ENCODE data around the gene GOT1.

Gene GOT1

DNA sequence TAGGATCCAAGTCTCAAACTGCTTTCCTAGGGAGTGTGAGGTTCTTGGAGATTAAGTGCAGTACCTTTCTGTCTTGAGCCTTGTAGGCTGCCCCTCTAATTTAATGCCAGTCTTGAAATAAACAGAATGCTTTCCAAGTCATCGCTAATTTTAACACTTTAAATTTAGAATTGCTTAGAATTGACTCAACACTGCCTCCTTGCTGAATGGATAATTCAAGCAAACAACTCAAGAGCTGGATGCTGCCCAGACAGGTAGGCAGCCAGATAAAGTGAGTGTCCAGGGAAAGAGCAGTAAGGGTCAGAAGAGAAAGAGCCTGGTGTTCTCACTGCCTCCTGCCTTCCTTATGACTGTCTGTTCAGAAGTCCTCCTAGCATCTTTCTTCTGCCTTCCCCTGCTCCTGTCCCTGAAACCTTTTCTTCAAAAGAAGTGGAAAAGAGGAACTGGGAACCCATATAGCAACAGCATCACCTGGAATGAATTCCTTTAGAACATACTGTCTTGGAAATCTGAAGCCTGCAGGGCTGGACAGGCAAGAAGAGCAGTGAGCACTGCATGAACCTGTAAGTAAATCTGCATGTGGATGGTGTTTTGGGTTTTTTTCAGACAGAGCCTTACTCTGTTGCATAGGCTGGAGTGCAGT lies 3.1 kb upstream of the GOT1 start:
- DNase-seq (ENCODE audit: low read depth in 1 of 2, low spot score in 1 of 2), result no peak

DNA sequence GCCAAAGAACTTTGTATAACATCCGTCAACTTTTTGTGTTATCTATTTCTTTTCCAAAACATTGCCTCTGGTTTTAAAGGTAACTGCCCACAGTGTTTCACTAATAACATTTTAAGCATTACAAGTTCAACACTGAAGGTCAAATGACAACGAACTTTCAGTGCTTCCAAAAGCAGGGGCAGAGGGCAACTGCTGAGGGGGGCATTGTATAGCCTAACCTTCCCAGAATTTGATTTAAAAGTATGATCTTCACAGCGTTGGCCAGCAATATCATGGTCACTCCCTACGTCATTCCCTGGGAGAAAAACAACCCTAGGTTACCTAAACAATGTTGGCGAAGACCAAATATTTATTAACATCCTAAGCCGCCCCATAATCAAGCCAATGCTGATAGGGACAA lies 2.5 kb upstream of the GOT1 start:
- DNase-seq (ENCODE audit: low read depth in 1 of 2, low spot score in 1 of 2), result no peak

DNA sequence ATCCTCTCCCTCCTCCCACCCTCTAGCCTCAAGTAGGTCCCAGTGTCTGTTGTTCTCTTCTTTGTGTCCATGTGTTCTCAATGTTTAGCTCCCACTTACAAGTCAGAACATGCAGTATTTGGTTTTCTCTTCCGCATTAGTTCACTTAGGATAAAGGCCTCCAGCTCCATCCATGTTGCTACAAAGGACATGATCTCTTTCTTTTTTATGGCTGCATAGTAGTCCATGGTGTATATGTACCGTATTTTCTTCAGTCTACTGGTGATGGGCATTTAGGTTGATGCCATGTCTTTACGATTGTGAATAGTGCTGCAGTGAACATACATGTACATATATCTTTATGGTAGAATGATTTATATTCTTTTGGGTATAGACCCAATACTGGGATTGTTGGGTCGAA lies 1.6 kb upstream of the GOT1 start:
- DNase-seq (ENCODE audit: low read depth in 1 of 2, low spot score in 1 of 2), result no peak

DNA sequence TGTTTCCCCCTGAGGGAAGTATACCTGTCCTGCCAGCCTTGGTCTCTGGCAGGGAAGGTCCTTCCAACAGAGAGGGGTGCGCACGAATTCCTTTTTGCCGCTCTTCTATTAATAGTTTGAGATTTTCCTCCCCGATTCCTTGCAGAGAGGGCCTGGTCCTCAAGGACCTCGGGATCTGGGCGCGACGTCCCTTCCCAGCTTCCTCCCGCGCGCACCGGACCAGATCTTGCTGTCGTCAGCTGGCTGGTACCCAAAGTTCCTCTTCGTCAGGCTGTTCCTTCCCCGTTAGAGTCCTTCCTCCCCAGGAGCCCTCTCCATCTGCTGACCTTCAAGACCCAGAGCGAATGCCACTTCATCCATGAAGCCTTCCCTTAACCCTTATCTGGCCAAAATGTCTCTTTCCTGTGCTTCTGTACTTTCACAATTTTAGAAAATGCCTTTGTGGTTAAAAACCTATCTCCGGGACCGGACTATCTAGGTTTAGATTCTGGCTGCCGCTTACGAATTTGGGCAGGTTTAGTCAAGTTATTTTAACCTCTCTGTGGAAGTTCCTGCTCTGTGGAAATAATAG lies 851 bp upstream of the GOT1 start:
- DNase-seq (ENCODE audit: low read depth in 1 of 2, low spot score in 1 of 2), result peak in 1 of 2 donors; percentile 3

DNA sequence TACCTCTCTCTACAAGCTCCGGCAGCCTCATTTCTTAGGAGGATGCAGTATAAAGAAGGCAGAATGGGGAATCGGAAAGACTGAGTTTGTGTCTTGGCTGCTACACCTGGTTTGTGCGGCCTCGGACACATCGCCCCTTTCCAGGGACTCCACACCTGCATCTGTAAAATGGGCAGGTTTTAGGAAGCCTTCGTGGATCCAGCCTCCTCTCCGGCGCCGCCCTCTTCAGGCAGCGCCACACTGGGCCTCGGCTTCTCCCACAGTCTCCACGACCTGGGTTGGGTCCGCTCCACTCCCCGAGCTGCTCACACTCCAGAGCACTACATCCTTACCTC lies 341 bp downstream of the GOT1 start:
- DNase-seq (ENCODE audit: low read depth in 1 of 2, low spot score in 1 of 2), result no peak

DNA sequence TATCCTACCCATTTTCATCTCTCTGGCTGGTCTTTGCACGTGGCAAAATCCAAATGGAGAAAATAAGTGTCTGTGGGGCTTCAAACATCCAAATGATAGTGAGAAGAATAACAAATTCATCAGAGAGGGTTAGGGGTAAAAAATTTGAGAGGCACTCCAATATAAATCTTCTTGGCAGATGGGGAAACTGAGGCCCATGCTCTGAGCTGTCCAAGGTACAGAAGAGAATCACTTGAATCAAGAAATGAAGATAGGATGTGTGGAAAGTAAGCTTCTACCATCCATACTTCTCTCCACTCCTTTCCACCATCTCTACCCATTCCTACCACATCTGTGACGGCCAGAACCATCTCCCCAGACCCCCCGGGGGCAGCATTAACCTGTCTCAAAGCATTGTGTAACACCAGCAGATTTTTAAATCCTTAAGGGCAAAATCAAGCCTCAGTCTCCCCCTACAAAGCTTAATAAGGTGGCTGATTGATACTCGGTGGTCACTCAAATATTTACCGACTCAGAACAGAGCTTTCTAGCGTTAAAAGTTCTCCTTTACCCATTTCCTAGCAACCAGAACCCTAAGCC lies 818 bp downstream of the GOT1 start:
- no peak for DNase-seq (ENCODE audit: low read depth in 1 of 2, low spot score in 1 of 2)

DNA sequence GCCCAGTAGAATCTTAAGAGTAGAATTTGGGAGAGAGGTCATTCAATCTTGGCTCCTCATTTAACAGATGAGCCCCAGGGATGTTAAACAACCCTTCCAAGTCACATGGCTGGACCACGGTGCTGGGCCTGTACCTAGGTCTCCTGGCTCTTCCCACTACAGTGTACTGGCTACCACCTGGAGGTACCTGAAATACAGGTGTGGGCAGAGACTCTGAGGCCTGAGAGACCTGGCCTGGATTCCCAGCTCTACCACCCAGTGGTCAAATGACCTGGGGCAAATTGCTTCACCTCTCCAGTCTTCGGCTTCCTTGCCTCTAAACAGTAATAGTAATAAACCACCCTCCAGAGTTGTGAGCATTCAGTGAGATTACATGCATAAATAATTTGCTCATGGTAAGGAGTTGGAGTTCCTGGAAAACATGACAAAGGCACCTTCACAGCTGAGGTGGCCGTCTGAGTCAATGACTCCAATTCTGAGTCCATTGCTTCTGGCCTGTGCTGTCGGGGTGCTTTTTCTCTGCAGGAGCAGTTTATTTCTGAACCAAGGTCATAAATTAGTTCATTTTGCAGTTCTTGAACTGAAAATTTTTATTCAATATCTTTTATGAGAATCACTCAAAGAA lies 2.7 kb downstream of the GOT1 start:
- no peak for DNase-seq (ENCODE audit: low read depth in 1 of 2, low spot score in 1 of 2)

DNA sequence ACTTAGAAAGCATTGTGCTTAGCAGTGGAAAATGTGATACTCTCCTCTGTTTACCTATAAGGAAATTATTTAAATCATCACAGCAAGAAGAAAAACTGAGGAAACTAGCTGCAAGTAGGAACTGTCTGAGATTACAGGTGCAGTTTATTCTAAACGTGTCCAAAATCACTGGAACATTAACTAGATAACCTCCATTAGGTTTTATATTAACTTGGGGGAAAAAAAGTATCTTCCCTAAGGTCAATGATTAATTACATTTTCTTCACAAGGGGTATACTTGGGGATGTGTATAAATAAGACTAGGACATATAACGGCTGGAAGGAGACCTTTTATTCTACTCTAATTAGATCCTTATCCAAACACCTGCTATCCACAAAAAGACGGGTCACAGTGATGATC lies 3.7 kb downstream of the GOT1 start:
- DNase-seq (ENCODE audit: low read depth in 1 of 2, low spot score in 1 of 2), result no peak

DNA sequence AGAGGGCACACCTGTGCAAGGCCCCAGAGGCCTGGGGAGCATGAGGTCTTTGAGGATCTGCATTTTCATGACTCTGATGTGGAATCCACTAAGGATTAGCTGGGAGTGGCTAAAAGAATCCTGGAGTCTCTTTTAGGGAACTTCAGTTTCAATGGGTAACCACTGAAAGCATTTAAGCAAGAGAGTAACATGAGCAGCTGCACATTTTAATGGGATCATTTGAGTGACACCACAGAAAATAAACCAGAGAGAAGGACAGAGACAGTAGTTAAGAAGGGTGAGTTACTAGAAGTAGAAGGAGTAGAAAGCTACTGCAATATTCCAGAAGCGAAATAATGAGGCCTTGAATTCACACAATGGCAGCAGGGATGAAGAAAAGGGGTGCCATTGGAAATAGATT lies 5.2 kb downstream of the GOT1 start:
- DNase-seq (ENCODE audit: low read depth in 1 of 2, low spot score in 1 of 2), result no peak

DNA sequence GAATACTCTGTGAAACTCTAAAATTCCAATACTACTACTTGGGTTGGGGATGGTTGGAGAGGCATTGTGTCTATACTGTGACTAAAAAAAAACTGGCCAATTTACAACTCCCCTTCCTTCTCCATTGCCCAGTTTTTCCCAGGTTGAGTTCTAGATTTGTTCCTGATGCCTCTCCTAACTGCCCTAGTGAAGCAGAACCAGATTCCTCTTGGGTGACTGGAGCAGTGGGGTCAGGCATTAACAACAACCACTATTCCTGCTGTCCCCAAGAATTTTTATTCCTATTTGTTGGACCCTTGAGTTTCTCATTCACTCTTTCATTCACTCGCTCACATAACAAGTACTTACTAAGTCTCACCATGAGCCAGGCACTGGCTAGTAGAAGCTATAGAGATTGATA lies 5.8 kb downstream of the GOT1 start:
- no peak for DNase-seq (ENCODE audit: low read depth in 1 of 2, low spot score in 1 of 2)

DNA sequence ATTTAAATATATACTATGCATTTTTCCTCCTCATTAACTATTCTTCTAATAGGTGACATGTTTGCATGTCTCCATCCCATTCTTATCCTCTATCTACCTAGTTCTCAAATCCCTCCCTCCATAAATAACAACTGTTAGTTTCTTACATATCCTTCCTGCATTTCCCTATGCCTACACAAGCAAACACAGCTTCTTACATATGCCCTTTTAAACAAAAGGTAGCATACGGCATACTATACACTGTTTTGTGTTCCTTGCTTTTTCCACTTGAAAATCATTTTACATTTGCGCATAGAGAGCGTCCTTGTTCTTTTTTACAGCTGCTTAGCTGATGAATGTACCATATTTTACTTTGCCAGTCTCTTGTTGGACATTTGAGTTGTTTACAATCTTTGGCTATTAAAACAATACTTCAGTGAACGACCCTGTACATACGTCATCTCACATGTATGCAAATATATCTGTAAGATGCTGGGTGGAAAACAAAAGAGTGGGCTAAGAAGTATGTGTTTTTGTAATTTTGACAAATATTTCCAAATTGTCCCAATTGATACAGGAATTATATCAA lies 7.8 kb downstream of the GOT1 start:
- no peak for DNase-seq (ENCODE audit: low read depth in 1 of 2, low spot score in 1 of 2)

DNA sequence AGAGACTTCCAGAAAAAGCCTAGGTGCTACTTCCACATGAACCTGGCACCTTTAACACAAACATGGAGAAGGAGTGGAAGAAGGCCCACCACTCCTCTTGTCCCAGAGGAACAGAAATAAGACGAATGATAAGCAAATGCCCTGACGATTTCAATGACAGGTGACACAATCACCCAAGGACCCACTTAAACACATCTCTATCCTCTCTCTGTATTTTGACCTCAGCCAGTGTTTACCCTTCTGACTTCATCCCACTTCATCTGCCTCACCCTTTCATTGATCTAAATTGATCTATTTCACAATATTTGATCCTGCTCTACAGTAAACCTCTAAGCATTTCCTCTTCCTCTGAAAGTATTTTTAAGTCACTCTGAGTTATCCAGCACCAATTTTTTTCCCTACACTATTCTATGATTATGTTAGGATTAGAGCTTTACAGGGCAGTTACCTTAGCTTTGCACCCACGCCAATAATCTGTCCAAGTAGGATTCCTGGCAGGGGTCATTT lies 9.1 kb downstream of the GOT1 start:
- DNase-seq (ENCODE audit: low read depth in 1 of 2, low spot score in 1 of 2), result no peak

DNA sequence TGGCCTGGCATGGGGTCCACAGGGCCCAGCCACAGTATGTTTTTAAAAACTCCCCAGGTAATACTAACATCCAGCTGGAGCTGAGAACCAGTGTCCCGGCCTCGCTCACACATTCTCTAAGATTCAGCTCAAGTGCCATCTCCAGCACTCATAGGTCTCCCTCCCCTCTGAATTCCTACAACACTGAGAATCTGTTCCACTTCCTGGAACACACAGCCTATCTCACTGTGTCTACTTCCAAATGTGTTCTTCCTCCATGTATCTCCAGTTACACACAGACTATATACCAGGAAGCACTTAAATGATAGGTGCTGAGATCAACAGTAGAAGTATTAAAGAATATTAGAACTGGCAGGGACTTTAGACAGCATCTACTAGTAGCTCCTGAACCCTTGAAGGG lies 10.7 kb downstream of the GOT1 start:
- DNase-seq (ENCODE audit: low read depth in 1 of 2, low spot score in 1 of 2), result no peak

DNA sequence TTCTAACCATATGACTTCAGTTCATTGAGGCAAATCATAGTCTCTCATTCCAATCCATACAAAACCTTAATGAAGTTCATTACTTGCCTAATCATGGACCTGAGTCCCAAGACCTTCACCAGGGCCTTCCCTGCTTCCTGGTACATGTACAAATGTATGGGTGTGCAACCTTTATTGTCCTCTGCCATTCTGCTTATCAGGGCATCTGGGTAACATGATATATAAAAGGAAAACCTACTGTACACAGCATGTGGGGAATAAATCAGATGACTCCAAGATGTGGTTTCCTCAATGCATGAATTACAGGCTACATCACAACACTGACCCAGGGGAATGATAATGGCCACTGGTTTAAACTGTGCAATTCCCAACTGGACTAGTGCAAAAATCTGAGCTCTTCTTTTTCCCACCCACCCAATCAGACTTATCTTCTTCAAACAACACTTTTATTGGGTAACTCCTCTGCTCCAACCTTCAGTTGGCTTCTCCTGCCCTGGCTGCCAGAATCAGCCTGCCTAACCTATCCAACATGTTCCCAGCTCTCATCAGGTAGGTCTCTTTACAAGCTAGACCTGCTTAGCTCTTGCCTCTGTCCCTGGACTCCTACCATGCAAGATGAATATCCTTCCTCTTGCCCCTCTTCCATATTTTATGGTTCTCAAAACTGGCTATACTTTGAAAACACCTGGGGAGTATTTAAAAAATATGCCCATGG lies 11.4 kb downstream of the GOT1 start:
- no peak for DNase-seq (ENCODE audit: low read depth in 1 of 2, low spot score in 1 of 2)

DNA sequence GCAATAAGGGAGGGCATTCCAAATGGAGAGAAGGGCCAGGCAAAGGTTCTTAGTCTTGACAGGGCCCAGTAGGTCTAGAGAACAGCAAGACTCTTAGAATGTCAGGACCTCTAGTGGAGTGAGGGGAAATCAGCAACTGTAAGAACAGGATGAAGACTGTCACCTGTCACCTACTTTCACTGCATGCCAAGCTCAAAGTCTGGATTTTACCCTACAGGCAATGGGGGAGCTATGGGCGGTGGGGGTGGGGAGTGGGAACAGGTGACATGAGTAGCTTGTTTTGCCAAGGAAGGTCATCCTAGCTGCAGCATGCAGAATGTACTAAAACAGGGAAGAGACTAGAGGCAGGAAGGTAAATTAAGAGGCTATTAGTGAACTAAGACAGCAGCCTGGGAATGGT lies 18.3 kb downstream of the GOT1 start:
- no peak for DNase-seq (ENCODE audit: low read depth in 1 of 2, low spot score in 1 of 2)

DNA sequence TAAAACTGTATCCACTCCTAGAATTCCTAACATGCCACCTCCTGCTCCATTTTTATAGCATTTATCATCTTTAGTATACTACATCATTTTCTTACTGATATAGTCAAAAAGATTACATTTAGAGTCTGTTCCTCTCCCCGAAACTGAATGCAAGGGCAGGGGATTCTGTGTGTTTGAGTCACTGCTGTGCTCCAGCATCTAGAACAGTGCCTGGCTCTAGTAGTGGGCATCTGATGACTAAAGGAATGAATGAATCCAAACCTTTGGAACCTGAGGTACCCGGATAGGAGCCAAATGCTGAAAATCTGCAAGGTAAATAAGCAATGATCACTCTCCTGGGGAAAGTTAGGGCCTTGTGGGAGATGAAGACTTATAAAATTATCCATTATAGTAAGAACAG lies 18.9 kb downstream of the GOT1 start:
- DNase-seq (ENCODE audit: low read depth in 1 of 2, low spot score in 1 of 2), result no peak

DNA sequence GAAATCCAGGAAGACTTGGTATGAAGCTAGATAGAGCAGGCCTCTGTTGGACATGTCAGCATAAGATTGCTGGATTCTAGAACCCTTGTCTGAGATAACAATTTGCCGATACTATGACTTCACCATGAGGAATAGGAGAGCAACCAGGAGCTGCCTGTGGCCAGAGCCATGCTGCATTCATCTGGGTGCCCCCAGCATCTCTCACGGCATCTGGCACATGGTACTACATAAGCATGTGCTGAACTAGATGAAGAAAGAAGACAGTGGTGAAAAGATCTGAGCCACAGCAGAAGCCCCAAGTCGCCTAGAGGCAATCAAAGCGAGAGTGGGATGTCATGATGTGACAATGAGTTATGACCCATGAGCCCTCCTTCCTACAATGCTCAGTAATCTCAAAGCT lies 19.5 kb downstream of the GOT1 start:
- DNase-seq (ENCODE audit: low read depth in 1 of 2, low spot score in 1 of 2), result no peak

DNA sequence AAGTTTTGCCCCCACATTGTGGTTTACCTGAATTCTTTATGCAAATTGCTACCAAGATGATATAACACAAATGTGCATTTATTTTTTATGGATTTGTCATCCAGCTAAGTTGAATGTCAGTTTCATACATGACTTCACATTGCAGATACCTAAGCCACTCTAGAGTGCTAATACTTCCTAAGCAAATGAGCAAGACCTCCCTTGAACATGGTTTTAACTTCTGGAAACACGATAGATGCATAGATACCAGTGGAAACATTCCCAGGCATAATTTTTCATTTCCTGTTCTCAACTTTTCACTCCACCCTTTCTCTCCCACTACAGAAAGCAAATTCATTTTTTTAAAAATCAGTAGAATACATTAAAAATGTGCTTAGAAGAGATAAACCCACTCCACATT lies 20.3 kb downstream of the GOT1 start:
- DNase-seq (ENCODE audit: low read depth in 1 of 2, low spot score in 1 of 2), result no peak

DNA sequence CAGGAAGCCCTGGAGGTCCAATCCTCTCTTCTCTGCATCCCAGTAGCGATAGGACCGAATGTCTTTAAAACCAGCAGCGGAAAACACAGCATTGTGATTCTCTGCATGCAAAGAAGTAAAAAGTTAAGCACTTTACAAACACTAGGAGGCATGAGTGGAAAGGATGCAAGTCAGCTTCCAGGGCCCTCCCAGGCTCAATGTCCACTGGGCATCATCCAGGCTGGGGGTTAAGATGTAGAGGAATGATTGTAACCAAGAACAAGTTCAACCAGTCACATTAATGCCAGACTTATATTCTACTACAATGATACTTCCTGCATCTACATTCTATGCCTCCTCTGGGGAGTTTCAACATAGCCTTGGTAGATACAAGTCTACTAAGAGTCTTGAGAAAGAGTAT lies 24.3 kb downstream of the GOT1 start:
- no peak for DNase-seq (ENCODE audit: low read depth in 1 of 2, low spot score in 1 of 2)

DNA sequence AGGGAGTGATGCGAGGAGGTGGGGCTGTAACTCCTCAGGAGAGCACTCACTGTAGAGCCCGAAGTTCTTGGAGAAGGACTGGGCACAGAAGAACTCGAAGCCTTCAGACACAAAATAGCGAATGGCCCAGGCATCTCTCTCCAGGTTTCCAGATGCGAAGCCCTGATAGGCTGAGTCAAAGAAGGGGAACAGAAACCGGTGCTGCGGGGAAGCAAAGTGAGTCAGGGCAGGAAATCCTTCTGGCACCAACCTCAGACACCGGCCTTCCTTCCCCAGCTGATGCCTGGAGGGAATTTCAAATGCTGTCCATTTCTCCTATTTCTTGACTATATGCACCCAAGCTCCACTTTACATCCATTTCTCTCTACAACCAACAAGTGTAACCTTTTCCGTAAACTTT lies 26.8 kb downstream of the GOT1 start:
- no peak for DNase-seq (ENCODE audit: low read depth in 1 of 2, low spot score in 1 of 2)

DNA sequence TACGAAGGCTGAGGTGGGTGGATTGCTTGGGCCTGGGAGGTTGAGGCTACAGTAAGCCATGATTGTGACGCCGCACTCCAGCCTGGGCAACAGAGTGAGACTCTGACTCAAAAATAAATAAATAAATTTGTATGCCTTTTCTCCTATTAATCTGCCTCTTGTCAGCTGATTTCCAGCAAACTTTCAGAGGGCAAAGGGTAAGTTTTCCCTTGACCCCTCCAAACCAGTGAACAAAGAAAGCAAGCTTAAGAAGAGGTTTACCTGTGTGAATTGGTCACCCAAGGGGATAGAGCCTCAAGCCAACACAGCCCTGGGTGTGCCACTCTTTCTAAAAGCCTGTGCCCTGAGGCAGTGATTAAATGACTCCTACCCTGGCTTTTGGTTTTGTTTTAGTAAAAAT lies 30.8 kb downstream of the GOT1 start:
- no peak for DNase-seq (ENCODE audit: low read depth in 1 of 2, low spot score in 1 of 2)

DNA sequence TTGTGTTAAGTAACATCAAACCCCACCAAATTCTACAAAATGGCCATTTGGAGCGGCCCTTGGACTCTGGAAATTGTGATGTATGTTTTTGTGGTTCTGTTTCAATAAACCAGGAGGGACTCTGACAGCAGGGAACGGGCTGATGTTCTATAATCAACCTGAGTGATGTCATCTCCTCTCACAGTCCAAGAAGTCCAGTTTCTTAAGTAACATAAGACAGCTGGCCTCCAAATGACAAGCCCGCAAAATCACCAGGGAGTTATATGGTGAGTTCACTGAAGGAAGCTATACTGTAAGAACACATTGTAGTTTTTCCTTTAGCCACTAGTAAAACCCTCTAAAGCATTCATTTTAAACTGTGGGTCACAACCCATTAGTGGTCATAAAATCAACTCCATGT lies 34.0 kb downstream of the GOT1 start:
- DNase-seq (ENCODE audit: low read depth in 1 of 2, low spot score in 1 of 2), result no peak
